Breast epithelium (tissue), 3 donors: ENCODE measurements around the gene ARHGAP10.

Experiments
- CTCF ChIP-seq, 3 donors: fragments of 450-650 bp; IDR thresholded peaks; one replicate each; pipeline ENCODE4 v1.5.1; 2016 to 2017; ENCODE audit warnings: antibody characterized with exemption in 3 of 3, mild to moderate bottlenecking in 3 of 3, moderate library complexity in 3 of 3
- POLR2A ChIP-seq: fragments of 450-650 bp; IDR thresholded peaks from one replicate; pipeline ENCODE4 v1.6.1; 2016; ENCODE audit warnings: antibody characterized with exemption, mild to moderate bottlenecking, moderate library complexity

GRCh38 chr4:148054275-148054674 is 322.4 kb downstream of the ARHGAP10 start:
- TF ChIP-seq CTCF (IDR thresholded peaks at IDR 0.05) (no peak), POLR2A (no peak)
